GM13976 (cell line): ENCODE measurements around the gene THOP1.

Experiments used
- DNase-seq: peaks from one replicate; pipeline ENCODE4 v3.0.0; 2012; ENCODE audit warnings: low spot score
- in situ Hi-C: fragments of 300-500 bp; cut with MboI; formaldehyde crosslinking; loops from one replicate; pipeline ENCODE4 v1.12.0; 2022; ENCODE audit warnings: low sequenced_read_pairs, mixed read lengths, inconsistent platforms; ENCODE audit not compliant: unreplicated experiment
- TF ChIP-seq, protein P1 (sequence below): IDR thresholded peaks from 2 replicates; pipeline ENCODE4 v1.5.1; 2012; ENCODE audit warnings: borderline replicate concordance, mild to moderate bottlenecking; ENCODE audit not compliant: insufficient read depth; ENCODE audit errors: extremely low read depth, missing control alignments, control extremely low read depth

Gene THOP1

DNA sequence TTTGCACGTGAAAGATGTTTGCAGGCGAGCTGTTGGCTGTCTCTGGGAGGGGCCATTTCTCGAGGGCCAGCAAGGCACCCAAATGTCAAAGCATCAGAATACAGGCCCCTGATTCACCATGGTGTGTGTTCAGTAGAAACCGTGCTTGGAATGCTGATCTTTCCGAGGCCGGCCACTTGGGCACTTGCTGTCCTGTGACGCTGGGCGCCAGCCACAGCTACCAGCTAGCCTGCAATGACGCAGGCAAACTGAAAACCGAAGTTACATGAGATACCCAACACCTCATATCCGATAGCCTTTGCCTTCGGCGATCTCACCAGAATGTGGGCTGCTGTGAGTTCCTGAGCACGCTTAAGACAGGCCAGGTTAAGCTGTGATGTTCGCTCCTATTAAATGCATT is 12.0 kb downstream of the THOP1 start:
- DNase-seq, result no peak
- in situ Hi-C loops, result no loop called here
- TF ChIP-seq, protein P1, sequence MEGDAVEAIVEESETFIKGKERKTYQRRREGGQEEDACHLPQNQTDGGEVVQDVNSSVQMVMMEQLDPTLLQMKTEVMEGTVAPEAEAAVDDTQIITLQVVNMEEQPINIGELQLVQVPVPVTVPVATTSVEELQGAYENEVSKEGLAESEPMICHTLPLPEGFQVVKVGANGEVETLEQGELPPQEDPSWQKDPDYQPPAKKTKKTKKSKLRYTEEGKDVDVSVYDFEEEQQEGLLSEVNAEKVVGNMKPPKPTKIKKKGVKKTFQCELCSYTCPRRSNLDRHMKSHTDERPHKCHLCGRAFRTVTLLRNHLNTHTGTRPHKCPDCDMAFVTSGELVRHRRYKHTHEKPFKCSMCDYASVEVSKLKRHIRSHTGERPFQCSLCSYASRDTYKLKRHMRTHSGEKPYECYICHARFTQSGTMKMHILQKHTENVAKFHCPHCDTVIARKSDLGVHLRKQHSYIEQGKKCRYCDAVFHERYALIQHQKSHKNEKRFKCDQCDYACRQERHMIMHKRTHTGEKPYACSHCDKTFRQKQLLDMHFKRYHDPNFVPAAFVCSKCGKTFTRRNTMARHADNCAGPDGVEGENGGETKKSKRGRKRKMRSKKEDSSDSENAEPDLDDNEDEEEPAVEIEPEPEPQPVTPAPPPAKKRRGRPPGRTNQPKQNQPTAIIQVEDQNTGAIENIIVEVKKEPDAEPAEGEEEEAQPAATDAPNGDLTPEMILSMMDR, result no peak

DNA sequence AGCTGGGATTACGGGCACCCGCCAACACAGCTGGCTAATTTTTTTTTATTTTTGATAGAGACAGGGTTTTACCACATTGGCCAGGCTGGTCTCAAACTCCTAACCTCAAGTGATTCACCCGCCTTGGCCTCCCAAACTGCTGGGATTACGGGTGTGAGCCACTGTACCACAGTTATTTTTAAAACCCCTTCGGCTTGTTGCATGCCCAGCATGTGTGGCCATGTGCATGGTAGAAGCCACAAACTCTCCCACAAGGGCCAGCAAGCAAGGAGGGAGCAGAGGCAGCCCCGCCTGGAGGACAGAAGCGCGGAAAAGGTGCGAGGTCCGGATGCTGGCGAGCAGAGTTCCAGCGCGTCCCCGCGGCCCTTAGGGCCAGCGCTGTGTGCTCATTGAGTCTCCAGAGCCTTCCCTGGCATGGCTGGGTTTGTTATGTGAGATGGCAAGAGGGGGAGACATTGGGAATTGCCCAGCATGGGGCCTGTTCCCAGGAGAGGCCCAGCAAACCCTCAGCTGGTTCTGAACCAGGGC is 12.9 kb downstream of the THOP1 start:
- in situ Hi-C loops, result no loop called here
- DNase-seq, result no peak
- TF ChIP-seq, protein P1, result no peak

DNA sequence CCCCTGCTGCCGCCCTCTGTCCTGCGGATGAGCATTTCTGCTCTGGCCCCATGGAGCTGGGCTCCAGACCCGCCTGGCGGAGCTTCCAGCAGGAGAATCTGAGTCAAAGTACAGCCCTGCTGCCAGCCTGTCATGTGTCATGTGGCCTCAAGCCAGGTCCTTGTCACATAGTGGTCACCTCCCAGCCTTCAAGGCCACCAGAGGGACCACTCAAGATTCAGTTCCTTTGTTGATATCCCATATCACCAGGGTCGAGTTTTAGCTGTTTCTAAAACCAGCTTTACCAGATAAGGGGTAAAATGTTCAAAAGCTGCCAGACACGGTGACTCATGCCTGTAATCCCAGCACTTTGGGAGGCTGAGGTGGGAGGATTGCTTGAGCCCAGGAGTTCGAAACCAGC is 13.4 kb downstream of the THOP1 start:
- DNase-seq, result no peak
- in situ Hi-C loops, result no loop called here
- TF ChIP-seq, protein P1, result no peak

DNA sequence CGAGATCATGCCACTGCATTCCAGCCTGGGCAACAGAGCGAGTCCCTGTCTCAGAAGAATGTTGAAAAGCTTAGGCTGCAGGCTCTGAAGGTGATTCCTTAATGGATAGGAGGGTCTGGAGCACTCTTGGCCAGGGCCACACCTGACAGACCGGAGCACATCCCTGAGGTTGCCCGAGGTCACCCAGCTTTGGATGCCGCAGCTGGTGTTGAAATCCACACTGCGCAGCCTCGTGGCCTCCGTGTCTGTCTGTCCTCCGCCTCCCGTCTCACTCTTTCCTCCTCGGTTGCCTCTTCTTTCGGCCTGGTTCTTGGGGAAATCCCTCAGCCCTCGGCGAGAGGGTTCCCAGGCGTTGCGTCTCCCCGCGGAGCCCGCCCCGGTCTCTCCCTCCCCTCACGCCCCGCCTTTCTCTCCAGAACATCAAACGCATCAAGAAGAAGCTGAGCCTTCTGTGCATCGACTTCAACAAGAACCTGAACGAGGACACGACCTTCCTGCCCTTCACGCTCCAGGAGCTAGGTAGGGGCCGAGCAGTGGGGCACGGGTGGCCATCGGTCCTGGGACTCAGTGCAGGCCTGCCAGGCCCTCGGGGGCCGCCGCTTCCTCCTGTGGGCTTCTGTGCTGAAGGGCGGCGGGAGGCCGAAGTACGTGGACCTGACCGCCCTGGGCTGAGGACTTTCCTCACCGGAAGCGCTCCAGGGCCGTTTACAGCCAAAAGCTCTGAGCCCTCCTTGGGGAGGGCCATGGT is 14.1 kb downstream of the THOP1 start:
- in situ Hi-C loops, result no loop called here
- TF ChIP-seq, protein P1, result no peak
- DNase-seq, result no peak

DNA sequence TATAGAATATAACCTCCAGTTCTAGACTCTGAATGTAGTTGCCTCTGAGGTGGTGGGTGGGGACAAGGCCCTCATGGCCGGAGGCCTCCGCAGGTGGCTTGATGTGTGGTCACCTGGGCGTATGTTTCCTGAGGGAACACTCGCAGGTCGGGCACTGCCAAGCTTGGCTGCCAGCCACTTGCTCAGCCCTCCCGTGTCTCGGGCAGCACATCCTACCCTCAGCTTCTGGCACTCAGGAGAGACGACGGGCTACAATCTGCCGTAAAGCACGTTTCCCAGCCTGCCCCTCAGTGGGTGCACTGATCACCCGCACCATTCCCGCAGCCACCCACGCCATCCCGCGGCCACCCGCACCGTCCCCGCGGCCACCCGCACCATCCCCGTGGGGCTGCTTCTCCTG is 15.2 kb downstream of the THOP1 start:
- TF ChIP-seq, protein P1, result no peak
- in situ Hi-C loops, result no loop called here
- DNase-seq, result no peak

DNA sequence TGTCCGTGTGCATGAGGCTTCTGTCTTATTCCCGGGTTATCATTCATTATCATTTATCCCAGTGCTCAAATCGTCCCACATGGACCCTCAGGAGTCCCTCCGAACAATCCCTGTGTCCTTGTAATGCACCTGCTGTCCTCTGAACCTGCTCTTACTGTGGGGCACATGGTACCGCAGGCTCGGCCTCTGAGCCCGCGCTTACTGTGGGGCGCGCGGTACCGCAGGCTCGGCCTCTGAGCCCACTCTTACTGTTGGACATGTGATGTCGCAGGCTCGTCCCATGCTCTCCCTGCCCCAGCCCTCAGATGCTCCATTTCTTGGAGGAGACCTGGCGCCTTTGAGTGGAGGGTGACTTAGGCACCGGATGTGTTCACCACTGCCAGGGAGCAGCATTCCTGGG is 17.5 kb downstream of the THOP1 start:
- no peak for DNase-seq
- TF ChIP-seq, protein P1, result no peak
- in situ Hi-C loops, result no loop called here
